ENCODE measurements around the gene CD247. TPM values are rescaled to one million over a fixed set of nuclear protein-coding genes. Genes with fewer than 3 reads are reported as not detected.

CD247 gene
- total and polyA plus RNA-seq, 3 donors from 2014 or later = 0.47 to 2.5 (median 1.1) TPM

GRCh38 chr1:167454894-167455785 is 63.2 kb downstream of the CD247 start:
- Histone ChIP-seq H3K27ac (peak overlapping the region; percentile 72 to 73), H3K27me3 (no peaks in the 10 kb centered on the region), H3K9me3 (no peaks in the 10 kb centered on the region), H3K36me3 (ENCODE audit: low read depth, missing control alignments) (no peaks in the 10 kb centered on the region), H3K4me3 (peak overlapping the region; percentile 61 to 75), H3K4me1 (no peaks in the 10 kb centered on the region)
- DNase-seq = peak; percentile 63
- no peak for TF ChIP-seq POLR2A (IDR thresholded peaks at IDR 0.05)
- no peak for TF ChIP-seq CTCF (IDR thresholded peaks at IDR 0.05)
- 0% methylated on average over 52 to 57 of the region's 85 CpGs for whole genome bisulfite sequencing, 2 donors
- intact Hi-C loops (cut with DNase I; ENCODE audit: low total_unique reads) = no loop called here

GRCh38 chr1:167454304-167454893 is 63.9 kb downstream of the CD247 start:
- intact Hi-C loops (cut with DNase I; ENCODE audit: low total_unique reads) = no loop called here
- no peak for DNase-seq
- no peaks in the 10 kb centered on the region for H3K9me3 ChIP-seq
- 24% methylated on average over 12 to 19 of the region's 19 CpGs for WGBS, 2 donors
- H3K4me1 ChIP-seq = no peaks in the 10 kb centered on the region
- no peak for TF ChIP-seq CTCF (IDR thresholded peaks at IDR 0.05)
- TF ChIP-seq POLR2A (IDR thresholded peaks at IDR 0.05) = no peak
- H3K27ac ChIP-seq = peak overlapping the region in 1 of 2 donors; percentile 34
- no peaks in the 10 kb centered on the region for H3K27me3 ChIP-seq
- H3K36me3 ChIP-seq (ENCODE audit: low read depth, missing control alignments) = no peaks in the 10 kb centered on the region
- H3K4me3 ChIP-seq = peak overlapping the region; percentile 61 to 75

- Histone ChIP-seq H3K9me3 (no peaks in the 10 kb centered on the region), H3K27me3 (no peaks in the 10 kb centered on the region), H3K4me1 (no peaks in the 10 kb centered on the region), H3K27ac (no peak overlapping the region), H3K4me3 (no peak overlapping the region), H3K36me3 (ENCODE audit: low read depth, missing control alignments) (no peaks in the 10 kb centered on the region)
- DNase-seq = no peak
- intact Hi-C loops (cut with DNase I; ENCODE audit: low total_unique reads) = no loop called here
- no peak for TF ChIP-seq CTCF (IDR thresholded peaks at IDR 0.05)
- TF ChIP-seq POLR2A (IDR thresholded peaks at IDR 0.05) = no peak
- whole genome bisulfite sequencing, 2 donors = 82 to 88% methylated on average over 6 of the region's 6 CpGs
These were observed 65.2 kb downstream of the CD247 start for GRCh38 chr1:167453123-167453522.

- no peaks in the 10 kb centered on the region for H3K9me3 ChIP-seq
- H3K27ac ChIP-seq = no peak overlapping the region
- no peak for TF ChIP-seq CTCF (IDR thresholded peaks at IDR 0.05)
- TF ChIP-seq POLR2A (IDR thresholded peaks at IDR 0.05) = no peak
- H3K36me3 ChIP-seq (ENCODE audit: low read depth, missing control alignments) = no peaks in the 10 kb centered on the region
- DNase-seq = no peak
- H3K4me3 ChIP-seq = no peak overlapping the region
- no peaks in the 10 kb centered on the region for H3K27me3 ChIP-seq
- WGBS, 2 donors = 77 to 90% methylated on average over 8 of the region's 8 CpGs
- intact Hi-C loops (cut with DNase I; ENCODE audit: low total_unique reads) = no loop called here
- H3K4me1 ChIP-seq = no peaks in the 10 kb centered on the region
These were observed 65.8 kb downstream of the CD247 start for GRCh38 chr1:167452483-167452882.

All from testis (tissue), 3 donors.